Measurements from ENCODE around the gene THEM5. TPM values are rescaled to one million over a fixed set of nuclear protein-coding genes. Genes with fewer than 3 reads are reported as not detected.

The THEM5 gene
- total RNA-seq, 2 experiments from 2014 or later, result not detected

GRCh38 chr1:151838222-151839081, 15.1 kb downstream of the THEM5 start:
- intact Hi-C loops (cut with micrococcal nuclease), result loop anchor here (5.0 to 10.0 kb wide), 2 partner anchors 76 to 244 kb away; partner anchors contain the start of gene MRPL9
- Mint-ChIP-seq H3K9me3 (no peaks in the 10 kb centered on the region), H3K4me1 (ENCODE audit: low read depth) (peaks cover 46% of the 10 kb centered on the region), H3K4me3 (peak overlapping the region; percentile 83), H3K27ac (peak overlapping the region; percentile 84), H3K27me3 (no peaks in the 10 kb centered on the region), H3K36me3 (ENCODE audit: low read depth) (peaks cover 9% of the 10 kb centered on the region)
- POLR2A ChIA-PET, result interaction anchor here (1.0 to 3.0 kb wide), 5 partner anchors 10 to 260 kb away, joined by 3 to 9 read pairs (median 5); no protein-coding TSS in a partner anchor
- DNase-seq (peak; percentile 59), ATAC-seq (peak; percentile 10)
- TF ChIP-seq, protein P1, sequence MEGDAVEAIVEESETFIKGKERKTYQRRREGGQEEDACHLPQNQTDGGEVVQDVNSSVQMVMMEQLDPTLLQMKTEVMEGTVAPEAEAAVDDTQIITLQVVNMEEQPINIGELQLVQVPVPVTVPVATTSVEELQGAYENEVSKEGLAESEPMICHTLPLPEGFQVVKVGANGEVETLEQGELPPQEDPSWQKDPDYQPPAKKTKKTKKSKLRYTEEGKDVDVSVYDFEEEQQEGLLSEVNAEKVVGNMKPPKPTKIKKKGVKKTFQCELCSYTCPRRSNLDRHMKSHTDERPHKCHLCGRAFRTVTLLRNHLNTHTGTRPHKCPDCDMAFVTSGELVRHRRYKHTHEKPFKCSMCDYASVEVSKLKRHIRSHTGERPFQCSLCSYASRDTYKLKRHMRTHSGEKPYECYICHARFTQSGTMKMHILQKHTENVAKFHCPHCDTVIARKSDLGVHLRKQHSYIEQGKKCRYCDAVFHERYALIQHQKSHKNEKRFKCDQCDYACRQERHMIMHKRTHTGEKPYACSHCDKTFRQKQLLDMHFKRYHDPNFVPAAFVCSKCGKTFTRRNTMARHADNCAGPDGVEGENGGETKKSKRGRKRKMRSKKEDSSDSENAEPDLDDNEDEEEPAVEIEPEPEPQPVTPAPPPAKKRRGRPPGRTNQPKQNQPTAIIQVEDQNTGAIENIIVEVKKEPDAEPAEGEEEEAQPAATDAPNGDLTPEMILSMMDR (IDR thresholded peaks at IDR 0.05), result no peak
- CTCF ChIA-PET, result interaction anchor here (3.0 kb wide), 1 partner anchor 245 kb away, joined by 17 read pairs; no protein-coding TSS in a partner anchor

DNA sequence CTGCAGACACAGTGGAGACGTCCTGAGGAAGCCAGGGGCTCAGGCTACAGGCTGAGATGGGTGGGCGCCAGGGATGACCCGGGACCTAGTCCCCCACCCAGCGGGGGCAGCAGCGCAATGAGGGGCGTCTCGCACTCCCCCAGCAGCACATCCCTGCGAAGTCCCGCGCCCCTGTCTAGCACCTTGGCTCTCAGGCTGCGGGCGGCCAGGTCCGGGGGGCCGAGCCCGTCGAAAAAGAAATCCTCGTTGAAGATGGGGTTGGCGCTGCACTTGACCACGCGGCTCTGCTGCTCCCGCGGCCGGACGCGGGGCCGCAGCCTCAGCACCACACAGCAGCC, 15.7 kb downstream of the THEM5 start:
- peaks cover 8% of the 10 kb centered on the region for H3K36me3 Mint-ChIP-seq (ENCODE audit: low read depth)
- TF ChIP-seq, protein P1 (IDR thresholded peaks at IDR 0.05), result no peak
- peak overlapping the region; percentile 92 for H3K27ac Mint-ChIP-seq
- H3K9me3 Mint-ChIP-seq, result no peaks in the 10 kb centered on the region
- ATAC-seq (no peak), DNase-seq (peak; percentile 14)
- peaks cover 52% of the 10 kb centered on the region for H3K4me1 Mint-ChIP-seq (ENCODE audit: low read depth)
- ChIA-PET POLR2A (interaction anchor here (1.0 to 3.0 kb wide), 5 partner anchors 10 to 259 kb away, joined by 3 to 9 read pairs (median 5); no protein-coding TSS in a partner anchor), CTCF (interaction anchor here (3.0 kb wide), 1 partner anchor 244 kb away, joined by 17 read pairs; no protein-coding TSS in a partner anchor)
- intact Hi-C loops (cut with micrococcal nuclease), result loop anchor here (5.0 to 10.0 kb wide), 2 partner anchors 76 to 243 kb away; partner anchors contain the start of gene MRPL9
- H3K4me3 Mint-ChIP-seq, result peak overlapping the region; percentile 83
- H3K27me3 Mint-ChIP-seq, result no peaks in the 10 kb centered on the region

- Mint-ChIP-seq H3K9me3 (no peaks in the 10 kb centered on the region), H3K36me3 (ENCODE audit: low read depth) (peaks cover 8% of the 10 kb centered on the region), H3K4me3 (peak overlapping the region; percentile 83), H3K4me1 (ENCODE audit: low read depth) (peaks cover 58% of the 10 kb centered on the region), H3K27me3 (no peaks in the 10 kb centered on the region), H3K27ac (peak overlapping the region; percentile 92)
- ATAC-seq (peak; percentile 55), DNase-seq (peak; percentile 74)
- intact Hi-C loops (cut with micrococcal nuclease), result loop anchor here (5.0 to 10.0 kb wide), 2 partner anchors 75 to 242 kb away; partner anchors contain the start of gene MRPL9
- CTCF ChIA-PET, result interaction anchor here (0.6 to 3.0 kb wide), 20 partner anchors 10 to 393 kb away, joined by 3 to 29 read pairs (median 5); partner anchors contain the start of genes CELF3 and MRPL9
- POLR2A ChIA-PET, result interaction anchor here (0.6 to 2.1 kb wide), 5 partner anchors 11 to 74 kb away, joined by 3 to 5 read pairs (median 4); partner anchors contain the start of genes MRPL9 and THEM4
- TF ChIP-seq, protein P1 (IDR thresholded peaks at IDR 0.05), result no peak
These were observed 16.3 kb downstream of the THEM5 start for GRCh38 chr1:151837197-151837596.

DNA sequence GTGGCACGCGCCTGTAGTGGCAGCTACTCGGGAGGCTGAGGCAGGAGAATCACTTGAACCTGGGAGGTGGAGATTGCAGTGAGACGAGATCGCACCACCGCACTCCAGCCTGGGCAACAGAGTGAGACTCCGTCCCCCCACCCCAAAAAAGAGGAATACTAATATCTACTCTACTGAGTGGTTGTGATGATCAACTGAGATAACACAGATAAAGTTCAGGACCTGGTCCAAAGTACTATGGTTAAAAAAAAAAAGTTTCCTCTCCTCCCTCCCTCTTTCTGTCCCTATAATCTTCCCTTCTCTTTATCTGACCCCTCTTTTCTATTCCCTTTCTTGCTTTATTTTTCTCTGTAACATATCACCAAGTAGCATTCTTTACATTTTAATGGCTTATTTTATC, 17.9 kb downstream of the THEM5 start:
- H3K27ac Mint-ChIP-seq, result no peak overlapping the region
- H3K4me3 Mint-ChIP-seq, result no peak overlapping the region
- intact Hi-C loops (cut with micrococcal nuclease), result loop anchor here (5.0 to 10.0 kb wide), 2 partner anchors 73 to 241 kb away; partner anchors contain the start of gene MRPL9
- ChIA-PET POLR2A (no interaction called here), CTCF (interaction anchor here (0.7 to 3.0 kb wide), 21 partner anchors 8 to 391 kb away, joined by 3 to 29 read pairs (median 5); partner anchors contain the start of gene MRPL9)
- no peaks in the 10 kb centered on the region for H3K27me3 Mint-ChIP-seq
- DNase-seq, result no peak
- peaks cover 63% of the 10 kb centered on the region for H3K4me1 Mint-ChIP-seq (ENCODE audit: low read depth)
- no peaks in the 10 kb centered on the region for H3K9me3 Mint-ChIP-seq
- TF ChIP-seq, protein P1 (IDR thresholded peaks at IDR 0.05), result no peak
- peaks cover 2% of the 10 kb centered on the region for H3K36me3 Mint-ChIP-seq (ENCODE audit: low read depth)
- no peak for ATAC-seq

Measured in activated CD8-positive, alpha-beta T cell treated with anti-CD3 and anti-CD28 coated beads for 36 hours (primary cell).